Glomerular visceral epithelial cell (primary cell): Measurements from ENCODE around the gene CCDC28A.
"Not testable (repeated sequence)": the region's sequence is repeated elsewhere in the genome, so short reads cannot be mapped to it uniquely, and the experiment has no call there.

ENCODE experiments used
- DNase-seq: peaks from one replicate; pipeline ENCODE4 v3.0.0-alpha.2; 2016; ENCODE audit errors: extremely low spot score

The CCDC28A gene

DNA sequence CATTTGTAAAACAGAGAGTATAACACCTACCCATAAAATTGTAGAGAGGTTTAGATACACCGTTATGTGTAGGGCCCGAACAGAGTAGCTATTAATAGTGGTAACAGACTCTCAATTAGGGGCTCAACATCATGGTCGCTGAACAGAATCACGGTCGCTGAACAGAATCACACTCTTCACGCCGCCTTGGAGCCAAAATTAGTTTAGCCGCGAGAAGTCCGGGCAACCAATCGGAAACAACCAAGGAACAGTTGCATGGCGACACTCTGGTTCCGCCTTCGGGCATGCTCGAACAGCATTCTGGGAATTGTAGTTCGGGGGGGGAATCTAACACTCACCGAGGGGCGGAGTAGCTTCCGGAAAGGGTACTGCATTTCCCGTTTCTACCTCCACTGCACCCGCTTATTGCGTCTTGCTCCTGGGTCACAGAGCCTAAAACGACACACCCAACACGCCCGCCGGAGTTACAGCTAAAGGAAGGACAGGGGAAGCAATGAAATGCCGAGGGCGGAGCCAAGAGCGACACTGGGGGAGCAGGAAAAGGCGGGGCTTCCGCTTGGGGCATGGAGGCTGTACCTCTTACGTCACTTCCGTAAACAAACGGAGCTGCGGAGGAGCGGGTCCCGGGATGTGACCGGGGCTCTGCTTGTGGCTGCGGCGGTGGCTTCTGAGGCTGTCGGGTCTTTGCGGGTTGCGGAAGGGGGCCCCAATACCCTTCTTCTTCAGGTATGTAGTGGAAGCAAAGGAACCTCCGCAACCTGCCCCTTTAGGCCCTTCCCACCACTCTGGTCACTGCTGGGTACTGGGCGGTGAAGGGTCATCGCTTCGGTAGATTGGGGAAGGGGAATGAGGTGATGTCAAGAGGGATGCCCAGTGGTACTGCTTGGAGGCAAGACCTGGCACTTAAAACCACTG is at the start of gene CCDC28A:
Gene CCDC28A (plus strand): TSS at position 593 of the 915 bp plus-strand sequence. CDS start 2,352 bp downstream, outside the sequence.
- DNase-seq: peak; percentile 94

- DNase-seq: peak; percentile 13
These were observed 49.6 kb upstream of the CCDC28A start for GRCh38 chr6:138724015-138724414.

GRCh38 chr6:138726066-138726756 is 47.4 kb upstream of the CCDC28A start:
- no peak for DNase-seq

- DNase-seq: no peak
These were observed 46.8 kb upstream of the CCDC28A start for GRCh38 chr6:138726757-138727097.

DNA sequence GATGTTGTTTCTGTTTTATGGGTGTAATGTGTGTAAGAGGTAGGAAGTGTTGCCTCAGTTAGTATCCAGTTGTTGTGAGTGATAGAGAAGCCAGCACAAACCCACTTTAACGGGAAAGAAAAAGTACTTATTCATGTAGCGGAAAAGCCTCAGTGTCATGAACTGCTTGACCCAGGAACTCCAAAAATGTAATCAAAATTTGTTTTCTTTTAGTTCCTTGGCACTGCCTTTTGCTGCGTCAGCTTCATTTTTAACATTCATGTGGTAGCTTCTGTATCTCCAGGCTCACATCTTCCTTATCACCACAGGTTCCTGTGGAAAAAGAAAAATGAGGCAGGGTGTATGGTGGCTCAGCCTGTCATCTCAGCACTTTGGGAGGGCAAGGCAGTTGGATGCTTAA is 46.4 kb upstream of the CCDC28A start:
- DNase-seq: no peak

- no peak for DNase-seq
These were observed 44.9 kb upstream of the CCDC28A start for GRCh38 chr6:138728662-138729061.

- not testable (repeated sequence) for DNase-seq
These were observed 43.5 kb upstream of the CCDC28A start for GRCh38 chr6:138730037-138730436.

DNA sequence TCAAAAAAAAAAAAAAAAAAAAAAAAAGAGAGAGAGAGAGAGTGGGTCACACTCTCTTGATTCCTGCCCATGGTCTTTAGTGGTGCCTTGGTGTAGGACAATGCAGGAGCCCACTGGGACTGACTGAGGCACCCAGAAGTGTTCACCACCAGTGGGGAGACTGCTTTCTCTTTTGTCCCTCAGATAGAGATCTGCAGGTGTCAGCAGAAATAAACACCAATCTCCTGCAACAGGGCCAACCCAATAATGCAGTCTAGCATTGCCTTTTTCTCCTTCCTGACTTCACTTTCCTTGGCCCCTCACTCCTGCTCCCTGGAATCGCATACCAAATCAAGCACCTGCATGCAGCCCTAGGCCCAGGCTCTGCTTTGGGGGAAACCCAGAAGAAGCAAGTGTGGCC is 39.0 kb upstream of the CCDC28A start:
- DNase-seq: no peak

GRCh38 chr6:138736640-138737039 is 36.9 kb upstream of the CCDC28A start:
- no peak for DNase-seq

DNA sequence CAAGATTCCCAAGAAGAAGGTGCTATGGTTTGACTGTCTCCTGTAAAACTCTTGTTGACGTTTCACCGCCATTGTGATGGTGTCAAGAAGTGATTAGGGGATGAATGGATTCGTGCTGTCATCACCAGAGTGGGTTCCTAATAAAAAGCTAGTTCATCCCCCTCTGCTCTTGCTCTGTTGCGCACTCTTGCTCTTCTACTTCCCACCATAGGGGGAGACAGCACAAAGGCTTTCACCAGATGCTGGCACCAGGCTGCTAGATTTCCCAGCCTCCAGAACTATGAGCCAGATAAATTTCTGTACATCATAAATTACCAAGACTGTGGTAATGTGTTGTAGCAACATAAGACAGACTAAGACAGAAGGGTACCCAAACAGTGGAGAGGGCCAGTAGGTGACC is 21.6 kb upstream of the CCDC28A start:
- DNase-seq: no peak

DNA sequence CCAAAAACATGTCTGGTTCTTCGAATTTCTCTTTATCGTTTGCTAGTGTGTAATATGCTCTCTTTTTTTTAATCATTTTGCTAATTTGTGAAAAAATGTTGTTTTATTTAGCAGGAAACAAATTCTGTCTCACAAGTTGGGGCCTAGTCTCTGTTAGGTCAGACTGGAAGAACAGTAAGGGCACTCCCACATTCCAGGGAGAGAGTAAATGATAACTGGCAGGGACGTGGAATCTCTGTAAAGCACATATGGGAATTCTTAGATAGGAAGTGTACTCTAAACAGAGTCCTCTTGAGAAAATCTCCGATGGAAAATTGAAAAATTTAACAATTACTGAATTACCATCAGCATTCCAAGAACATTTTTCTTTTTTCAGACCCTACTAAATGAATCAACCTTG is 16.4 kb upstream of the CCDC28A start:
- DNase-seq: no peak

GRCh38 chr6:138765896-138766655 is 7.5 kb upstream of the CCDC28A start:
- peak; percentile 42 for DNase-seq

GRCh38 chr6:138769102-138769676 is 4.4 kb upstream of the CCDC28A start:
- DNase-seq: no peak

DNA sequence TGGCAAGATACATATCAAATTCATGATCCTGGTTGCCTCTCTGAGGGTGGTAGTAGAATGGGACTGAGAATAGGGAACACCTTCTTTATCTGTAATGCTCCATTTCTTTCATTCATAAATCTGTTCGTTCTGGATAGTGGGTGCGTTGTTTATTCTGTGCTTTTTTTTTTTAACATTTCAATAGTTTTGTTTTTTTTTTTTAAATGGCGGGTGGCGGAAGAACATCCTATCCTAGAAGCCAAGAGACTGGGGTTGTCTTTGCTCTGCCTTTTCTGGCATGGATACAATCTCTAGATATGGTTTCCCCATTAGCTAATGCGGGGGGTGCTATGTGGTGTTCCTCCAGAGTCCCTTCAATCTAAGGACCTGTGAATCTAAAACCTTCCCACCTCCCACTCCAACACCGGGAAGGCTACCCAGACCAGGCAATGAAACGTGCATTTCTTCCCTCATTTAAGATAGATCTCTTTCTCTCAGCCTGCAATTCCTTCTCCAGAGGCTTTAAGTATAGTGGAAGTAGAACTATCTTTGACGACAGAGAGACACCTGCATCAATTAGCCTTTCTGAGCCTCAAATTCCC is 883 bp upstream of the CCDC28A start:
- DNase-seq: no peak

- no peak for DNase-seq
These were observed 801 bp downstream of the CCDC28A start for GRCh38 chr6:138774370-138774769.

GRCh38 chr6:138776659-138777058 is 3.1 kb downstream of the CCDC28A start:
- no peak for DNase-seq

GRCh38 chr6:138778331-138778730 is 4.8 kb downstream of the CCDC28A start:
- DNase-seq: no peak

DNA sequence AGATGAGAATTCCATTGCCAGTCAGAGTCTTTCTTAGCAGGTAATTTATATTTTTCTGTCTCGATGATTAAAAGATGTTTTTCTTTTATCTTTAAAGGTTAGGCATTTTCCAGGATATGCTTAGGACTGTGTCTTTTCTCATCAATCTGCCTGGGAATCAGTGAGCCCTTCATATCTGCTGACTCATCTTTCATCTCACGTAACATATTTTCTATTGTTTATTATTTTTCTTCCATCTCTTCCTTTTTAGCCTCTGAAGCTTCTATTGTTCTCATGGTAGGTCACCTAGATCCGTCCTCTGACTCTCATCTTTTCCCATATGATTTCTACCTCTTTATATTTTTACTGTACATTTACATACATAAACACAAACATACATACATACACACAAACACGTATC is 8.7 kb downstream of the CCDC28A start:
- no peak for DNase-seq

DNA sequence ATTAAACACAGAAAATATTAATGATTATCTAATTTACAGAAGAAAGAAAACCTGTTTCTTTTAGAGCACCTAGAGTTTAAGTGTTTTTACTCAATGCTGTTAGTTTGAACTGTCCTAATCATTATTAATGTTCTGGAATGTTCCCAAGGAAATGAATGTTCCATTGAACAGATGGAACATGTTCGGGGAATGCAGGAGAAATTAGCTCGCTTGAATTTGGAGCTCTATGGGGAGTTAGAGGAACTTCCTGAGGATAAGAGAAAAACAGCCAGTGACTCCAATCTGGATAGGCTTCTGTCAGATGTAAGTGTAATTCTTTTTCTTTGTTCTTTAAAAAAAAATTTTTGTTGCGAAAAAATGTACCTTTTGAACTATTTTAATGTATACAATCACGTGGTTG is 11.5 kb downstream of the CCDC28A start:
- no peak for DNase-seq

DNA sequence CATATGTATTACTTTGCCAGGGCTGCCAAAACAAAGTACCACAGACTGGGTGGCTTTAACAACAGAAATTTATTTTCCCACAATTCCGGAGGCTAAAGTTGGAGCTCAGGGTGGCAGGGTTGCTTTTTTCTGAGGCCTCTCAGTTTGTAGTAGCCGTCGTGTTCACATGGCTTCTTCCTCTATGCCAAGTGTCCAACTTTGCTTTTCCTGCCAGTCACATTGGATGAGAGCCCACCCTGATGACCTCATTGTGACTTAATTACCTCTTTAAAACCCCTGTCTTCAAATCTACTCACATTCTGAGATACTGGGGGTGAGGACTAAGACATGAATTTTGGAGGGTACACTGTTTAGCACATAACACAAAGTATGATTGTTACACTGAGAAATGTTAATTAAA is 12.4 kb downstream of the CCDC28A start:
- DNase-seq: no peak

DNA sequence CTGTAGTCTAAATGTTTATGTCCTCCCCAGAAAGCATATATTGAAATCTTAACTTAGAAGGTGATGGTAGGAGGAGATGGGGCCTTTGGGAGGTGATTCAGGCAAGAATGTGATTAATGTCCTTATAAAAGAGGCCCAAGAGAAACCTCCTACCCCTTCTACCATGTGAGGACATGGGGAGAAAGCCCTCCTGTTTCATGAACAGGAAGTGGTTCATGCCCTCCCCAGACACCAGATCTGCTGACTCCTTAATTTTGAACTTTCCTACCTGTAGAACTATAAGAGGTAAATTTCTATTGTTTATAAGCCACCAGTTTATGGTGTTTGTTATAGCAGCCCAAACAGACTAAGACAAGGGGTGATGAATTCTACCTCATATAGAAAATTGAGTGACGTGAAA is 13.6 kb downstream of the CCDC28A start:
- DNase-seq: no peak
